ENCODE measurements around the gene MYH16.
A peak's percentile ranks its signal among the peaks of the same experiment; 100 is the strongest.

The MYH16 gene

DNA sequence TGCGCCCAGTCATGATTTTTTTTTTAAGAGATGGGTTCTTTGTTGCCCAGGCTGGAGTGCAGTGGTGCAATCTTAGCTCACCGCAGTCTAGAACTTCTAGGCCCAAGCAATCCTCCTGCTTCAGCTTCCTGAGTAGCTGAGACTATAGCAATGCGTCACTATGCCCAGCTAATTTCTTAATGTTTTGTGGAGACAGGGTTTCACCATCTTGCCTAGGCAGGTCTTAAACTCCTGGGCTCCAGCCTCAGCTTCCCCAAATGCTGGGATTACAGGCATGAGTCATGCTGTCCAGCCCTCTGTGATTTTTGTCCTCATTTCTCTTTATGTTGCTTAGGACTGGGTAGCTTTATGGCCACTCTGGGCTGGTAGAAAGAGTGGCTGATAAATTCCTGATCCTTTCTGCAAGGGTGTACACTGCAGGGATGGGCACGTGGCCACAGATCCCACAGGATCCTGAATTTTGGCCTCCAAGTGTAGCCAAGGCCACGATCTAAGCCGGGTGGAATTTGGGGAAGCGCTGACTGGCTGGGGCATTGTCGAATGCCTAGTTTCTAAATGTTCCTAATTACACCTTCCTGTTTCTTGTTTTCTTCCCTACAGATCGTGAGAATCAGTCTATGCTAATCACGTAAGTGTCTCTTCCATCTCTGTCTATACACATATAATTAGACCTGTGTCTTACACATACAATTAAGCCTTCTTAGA lies 24.1 kb upstream of the MYH16 start:
- peak overlapping the region; percentile 31 for H3K27ac ChIP-seq
- TF ChIP-seq, protein P1, sequence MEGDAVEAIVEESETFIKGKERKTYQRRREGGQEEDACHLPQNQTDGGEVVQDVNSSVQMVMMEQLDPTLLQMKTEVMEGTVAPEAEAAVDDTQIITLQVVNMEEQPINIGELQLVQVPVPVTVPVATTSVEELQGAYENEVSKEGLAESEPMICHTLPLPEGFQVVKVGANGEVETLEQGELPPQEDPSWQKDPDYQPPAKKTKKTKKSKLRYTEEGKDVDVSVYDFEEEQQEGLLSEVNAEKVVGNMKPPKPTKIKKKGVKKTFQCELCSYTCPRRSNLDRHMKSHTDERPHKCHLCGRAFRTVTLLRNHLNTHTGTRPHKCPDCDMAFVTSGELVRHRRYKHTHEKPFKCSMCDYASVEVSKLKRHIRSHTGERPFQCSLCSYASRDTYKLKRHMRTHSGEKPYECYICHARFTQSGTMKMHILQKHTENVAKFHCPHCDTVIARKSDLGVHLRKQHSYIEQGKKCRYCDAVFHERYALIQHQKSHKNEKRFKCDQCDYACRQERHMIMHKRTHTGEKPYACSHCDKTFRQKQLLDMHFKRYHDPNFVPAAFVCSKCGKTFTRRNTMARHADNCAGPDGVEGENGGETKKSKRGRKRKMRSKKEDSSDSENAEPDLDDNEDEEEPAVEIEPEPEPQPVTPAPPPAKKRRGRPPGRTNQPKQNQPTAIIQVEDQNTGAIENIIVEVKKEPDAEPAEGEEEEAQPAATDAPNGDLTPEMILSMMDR (conservative IDR thresholded peaks at IDR 0.05; ENCODE audit: low read depth): no peak
- DNase-seq (ENCODE audit: low spot score): no peak
- CTCF ChIA-PET: interaction anchor here (0.6 kb wide), 1 partner anchor 142 kb away, joined by 4 read pairs; no protein-coding TSS in a partner anchor
- POLR2A ChIA-PET (ENCODE audit: low non-redundant PET): no interaction called here

DNA sequence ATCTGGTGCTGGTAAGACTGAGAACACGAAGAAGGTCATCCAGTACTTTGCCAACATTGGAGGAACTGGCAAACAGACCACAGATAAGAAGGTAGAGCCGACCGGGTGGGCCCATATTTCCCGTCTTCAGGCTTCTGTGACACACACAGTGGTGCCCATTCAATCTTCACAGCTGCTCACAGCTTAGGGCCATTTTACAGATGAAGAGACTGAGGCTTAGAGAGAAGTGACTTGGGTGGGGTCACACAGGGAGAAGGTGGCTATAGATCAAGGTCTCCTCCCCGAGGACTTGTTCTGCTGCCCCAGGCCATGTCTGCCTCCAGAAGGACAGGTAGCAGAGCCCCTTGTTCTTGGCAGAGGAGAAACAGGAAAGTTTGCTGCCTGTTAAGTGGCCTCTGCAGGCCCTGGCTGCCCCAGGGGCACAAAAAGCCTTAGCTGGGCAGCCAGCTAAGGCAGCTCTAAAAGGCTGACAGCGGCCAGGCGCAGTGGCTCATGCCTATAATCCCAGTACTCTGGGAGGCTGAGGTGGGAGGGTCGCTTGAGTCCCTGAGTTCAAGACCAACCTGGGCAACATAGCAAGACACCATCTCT lies 22.6 kb upstream of the MYH16 start:
- POLR2A ChIA-PET (ENCODE audit: low non-redundant PET): no interaction called here
- CTCF ChIA-PET: no interaction called here
- TF ChIP-seq, protein P1 (conservative IDR thresholded peaks at IDR 0.05; ENCODE audit: low read depth): no peak
- H3K27ac ChIP-seq: no peak overlapping the region
- DNase-seq (ENCODE audit: low spot score): no peak

DNA sequence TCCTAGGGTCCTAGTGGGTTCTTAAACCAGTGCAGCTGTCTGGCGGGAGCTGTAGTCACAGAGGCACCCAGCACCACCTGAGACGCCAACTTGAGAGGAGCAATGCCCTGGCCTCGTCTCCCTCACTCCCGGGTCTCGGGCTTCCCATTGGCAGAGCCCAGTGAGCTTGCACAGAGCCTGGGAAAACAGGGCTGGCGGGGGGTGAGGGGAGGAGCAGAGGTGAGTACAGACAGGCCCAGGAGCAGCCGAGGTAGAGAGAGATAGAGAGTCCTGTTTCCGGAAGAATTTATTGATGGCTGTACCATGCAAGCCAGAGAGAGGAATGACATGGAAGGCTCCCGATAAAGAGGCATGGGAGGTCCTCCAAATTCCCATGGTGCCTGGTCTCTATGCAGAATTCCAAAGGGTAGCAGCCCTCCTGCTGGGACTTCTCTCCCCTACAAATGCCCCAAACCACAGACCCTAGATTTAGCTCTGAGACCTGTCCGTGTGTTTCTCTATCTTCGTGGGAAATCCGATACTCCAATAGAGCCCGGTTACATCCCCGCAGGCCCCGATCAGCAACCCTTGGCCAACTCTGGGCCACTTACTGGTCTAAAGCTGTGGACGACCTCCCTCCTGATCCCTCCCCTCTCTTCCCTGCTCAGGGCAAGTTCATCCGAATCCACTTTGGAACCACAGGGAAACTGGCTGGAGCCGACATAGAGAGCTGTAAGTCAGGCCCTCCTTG lies 20.3 kb upstream of the MYH16 start:
- POLR2A ChIA-PET (ENCODE audit: low non-redundant PET): interaction anchor here (0.6 kb wide), 1 partner anchor 20 kb away, joined by 4 read pairs; the partner anchor contains the start of gene MYH16
- CTCF ChIA-PET: interaction anchor here (0.6 kb wide), 2 partner anchors 29 to 76 kb away, joined by 3 read pairs; no protein-coding TSS in a partner anchor
- TF ChIP-seq, protein P1 (conservative IDR thresholded peaks at IDR 0.05; ENCODE audit: low read depth): no peak
- no peak overlapping the region for H3K27ac ChIP-seq
- DNase-seq (ENCODE audit: low spot score): no peak

DNA sequence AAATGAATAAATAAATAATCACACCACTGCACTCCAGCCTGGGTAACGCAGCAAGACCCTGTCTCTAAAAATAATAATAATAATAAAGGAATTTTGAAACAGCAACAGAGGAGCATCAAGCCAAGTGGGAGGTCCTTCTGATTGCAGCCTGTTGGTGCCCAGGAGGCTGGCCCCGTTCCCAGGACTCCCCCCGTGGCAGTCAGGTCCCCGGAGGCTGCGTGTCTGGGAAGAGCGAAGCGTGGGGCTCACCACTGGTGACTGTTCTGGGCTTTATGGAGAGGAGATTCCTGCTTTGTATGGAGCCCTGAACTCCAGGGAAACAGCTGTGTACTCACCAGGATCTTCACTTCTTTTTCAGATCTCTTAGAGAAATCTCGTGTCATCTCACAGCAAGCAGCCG lies 19.3 kb upstream of the MYH16 start:
- no peak for DNase-seq (ENCODE audit: low spot score)
- TF ChIP-seq, protein P1 (conservative IDR thresholded peaks at IDR 0.05; ENCODE audit: low read depth): no peak
- ChIA-PET CTCF (no interaction called here), POLR2A (ENCODE audit: low non-redundant PET) (no interaction called here)
- no peak overlapping the region for H3K27ac ChIP-seq

DNA sequence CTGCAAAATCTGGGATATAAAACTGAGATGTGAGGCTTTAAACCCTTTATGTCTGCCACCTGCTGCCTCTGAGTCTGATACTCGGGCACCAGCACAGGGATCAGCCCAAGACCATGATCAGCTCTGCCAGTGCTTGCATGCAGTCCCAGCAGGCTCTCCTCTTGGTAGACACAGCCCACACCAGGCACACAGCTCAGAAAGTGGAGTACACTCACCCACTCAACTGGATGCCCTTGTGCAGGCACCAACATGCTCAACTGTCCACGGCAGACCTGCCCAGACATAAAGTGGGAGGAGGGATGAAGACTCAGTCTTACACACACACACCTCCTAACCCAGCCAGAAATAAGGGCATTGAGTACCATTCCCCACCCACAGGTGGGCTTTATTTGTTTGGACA lies 18.2 kb upstream of the MYH16 start:
- DNase-seq (ENCODE audit: low spot score): peak; percentile 48
- CTCF ChIA-PET: no interaction called here
- TF ChIP-seq, protein P1 (conservative IDR thresholded peaks at IDR 0.05; ENCODE audit: low read depth): no peak
- POLR2A ChIA-PET (ENCODE audit: low non-redundant PET): no interaction called here
- H3K27ac ChIP-seq: no peak overlapping the region

DNA sequence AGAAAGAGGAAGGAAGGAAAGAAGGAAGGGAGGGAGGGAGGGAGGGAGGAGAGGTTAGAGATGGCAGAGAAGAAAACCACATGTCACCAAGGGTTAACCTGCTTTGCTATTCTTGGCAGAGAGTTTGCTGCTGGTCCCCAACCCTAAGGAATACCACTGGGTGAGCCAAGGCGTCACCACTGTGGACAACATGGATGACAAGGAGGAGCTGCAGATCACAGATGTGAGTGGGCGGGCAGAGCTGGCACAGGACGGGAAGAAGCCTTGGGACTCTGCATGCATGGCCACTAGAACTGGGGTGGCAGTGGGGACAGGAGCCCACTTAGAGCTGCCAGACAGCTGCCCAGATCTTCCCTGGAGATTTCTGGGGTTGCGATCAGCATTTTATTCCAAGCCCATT lies 17.2 kb upstream of the MYH16 start:
- no peak overlapping the region for H3K27ac ChIP-seq
- TF ChIP-seq, protein P1 (conservative IDR thresholded peaks at IDR 0.05; ENCODE audit: low read depth): no peak
- CTCF ChIA-PET: no interaction called here
- POLR2A ChIA-PET (ENCODE audit: low non-redundant PET): no interaction called here
- DNase-seq (ENCODE audit: low spot score): no peak

Data from RWPE1 (cell line).